ENCODE data around the gene CNTNAP2. TPM values are rescaled to one million over a fixed set of nuclear protein-coding genes. Genes with fewer than 3 reads are reported as not detected.

Gene CNTNAP2
- total and polyA plus RNA-seq, 2 of the 4 experiments (the other 2 are of a cell fraction), result not detected

DNA sequence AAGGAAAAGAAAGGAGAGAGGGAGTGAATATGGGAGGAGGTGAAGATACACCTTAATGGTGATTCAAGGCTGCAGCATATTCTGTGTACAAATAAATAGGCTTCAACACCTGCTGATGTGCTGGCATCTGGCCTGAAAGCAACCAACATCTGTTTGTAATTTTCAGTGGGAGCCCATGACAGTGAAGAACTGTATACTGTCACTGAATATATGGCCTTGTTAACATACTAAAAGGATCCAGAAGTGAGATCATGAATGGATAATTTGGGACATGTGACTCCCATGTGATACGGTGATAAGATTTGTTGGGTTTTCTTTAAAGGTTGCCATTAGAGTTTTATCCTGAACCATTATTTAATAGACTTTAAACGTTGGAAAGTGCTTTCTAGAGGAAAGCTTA, 459.3 kb downstream of the CNTNAP2 start:
- H3K36me3 ChIP-seq (ENCODE audit: control insufficient read depth, insufficient read depth, low read length), result no peaks in the 10 kb centered on the region
- DNase-seq, result no peak
- H3K56ac ChIP-seq (ENCODE audit: extremely low read depth, insufficient read depth, low read length), result no peak overlapping the region
- no peaks in the 10 kb centered on the region for H3K9me3 ChIP-seq (ENCODE audit: control insufficient read depth, insufficient read depth, low read length)
- no peak overlapping the region for H4K5ac ChIP-seq (ENCODE audit: low read depth, low read length)
- ChIA-PET POLR2A (ENCODE audit: unreplicated experiment) (no interaction called here), CTCF (no interaction called here)
- no peak overlapping the region for H3K23ac ChIP-seq (ENCODE audit: low read depth, low read length)
- H3K27me3 ChIP-seq (ENCODE audit: control insufficient read depth, insufficient read depth, low read length), result no peaks in the 10 kb centered on the region
- intact Hi-C loops (cut with micrococcal nuclease) (no loop called here), dilution Hi-C loops (cut with HindIII; ENCODE audit: low sequenced_read_pairs, unreplicated experiment) (no loop called here), in situ Hi-C loops (cut with MboI; ENCODE audit: low sequenced_read_pairs) (no loop called here)
- no peak overlapping the region for H2AFZ ChIP-seq (replicated peaks; ENCODE audit: low read length, poor library complexity)
- TF ChIP-seq POLR2A (IDR thresholded peaks at IDR 0.05; ENCODE audit: low read depth, low read length) (no peak), MXI1 (IDR thresholded peaks at IDR 0.05; ENCODE audit: borderline replicate concordance, low read depth, low read length) (no peak), RAD21 (IDR thresholded peaks at IDR 0.05; ENCODE audit: low read length) (no peak), RFX5 (IDR thresholded peaks at IDR 0.05; ENCODE audit: low read depth, low read length) (no peak), CHD1 (IDR thresholded peaks at IDR 0.05; ENCODE audit: low read depth, low read length) (no peak)
- TF ChIP-seq, protein P1, sequence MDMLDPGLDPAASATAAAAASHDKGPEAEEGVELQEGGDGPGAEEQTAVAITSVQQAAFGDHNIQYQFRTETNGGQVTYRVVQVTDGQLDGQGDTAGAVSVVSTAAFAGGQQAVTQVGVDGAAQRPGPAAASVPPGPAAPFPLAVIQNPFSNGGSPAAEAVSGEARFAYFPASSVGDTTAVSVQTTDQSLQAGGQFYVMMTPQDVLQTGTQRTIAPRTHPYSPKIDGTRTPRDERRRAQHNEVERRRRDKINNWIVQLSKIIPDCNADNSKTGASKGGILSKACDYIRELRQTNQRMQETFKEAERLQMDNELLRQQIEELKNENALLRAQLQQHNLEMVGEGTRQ (IDR thresholded peaks at IDR 0.05; ENCODE audit: low read depth, low read length), result no peak
- no peak overlapping the region for H4K8ac ChIP-seq (ENCODE audit: low read depth in 2 of 2, low read length in 2 of 2)
- H4K20me1 ChIP-seq (ENCODE audit: insufficient read depth, low read length), result no peaks in the 10 kb centered on the region
- H3K14ac ChIP-seq (replicated peaks; ENCODE audit: low read depth, low read length), result no peak overlapping the region
- H3K18ac ChIP-seq (ENCODE audit: low read depth, low read length), result no peak overlapping the region
- H2AK9ac ChIP-seq (replicated peaks; ENCODE audit: low read depth, low read length, poor library complexity), result no peak overlapping the region
- no peaks in the 10 kb centered on the region for H3K79me1 ChIP-seq (ENCODE audit: low read depth in 1 of 2, low read length in 2 of 2)
- no peak for ATAC-seq (ENCODE audit: low read depth)
- no peak overlapping the region for H2AK5ac ChIP-seq (ENCODE audit: low read depth, low read length)
- no peak overlapping the region for H4K91ac ChIP-seq (ENCODE audit: insufficient read depth, low read depth, low read length)
- H3K9ac ChIP-seq (ENCODE audit: low read depth, low read length), result no peak overlapping the region
- H3K9me1 ChIP-seq (ENCODE audit: insufficient read depth, low read length), result no peaks in the 10 kb centered on the region
- no peaks in the 10 kb centered on the region for H3K4me1 ChIP-seq (ENCODE audit: control insufficient read depth, insufficient read depth, low read length)
- H3K4me2 ChIP-seq (ENCODE audit: low read depth, low read length), result no peak overlapping the region
- H2BK5ac ChIP-seq (ENCODE audit: low read depth, low read length, poor library complexity, severe bottlenecking), result no peak overlapping the region
- no peak overlapping the region for H2BK120ac ChIP-seq (ENCODE audit: low read depth, low read length)
- H3K4ac ChIP-seq (ENCODE audit: low read depth, low read length), result no peak overlapping the region
- H2BK15ac ChIP-seq (ENCODE audit: low read depth, low read length), result no peak overlapping the region
- no peak overlapping the region for H2BK20ac ChIP-seq (ENCODE audit: low read depth, low read length)
- H3K4me3 ChIP-seq (ENCODE audit: insufficient read depth, low read depth, low read length), result no peak overlapping the region
- no CpG with 5 or more reads among the region's 2 CpGs for WGBS, 2 experiments (ENCODE audit: extremely low coverage in 2 of 2, insufficient read length in 1 of 2)
- BruUV-seq (replicated peaks), result no TSS peak
- no peak overlapping the region for H3K27ac ChIP-seq (ENCODE audit: insufficient read depth, low read length)
